Suprapubic skin (tissue), 4 donors: Measurements from ENCODE around the gene CYB561D2. TPM values are rescaled to one million over a fixed set of nuclear protein-coding genes. Genes with fewer than 3 reads are reported as not detected.
A peak's percentile ranks its signal among the peaks of the same experiment; 100 is the strongest.

ENCODE experiments used
- DNase-seq, 2 donors: peaks; one replicate each; pipeline ENCODE4 v3.0.0-alpha.2; 2019; ENCODE audit warnings: low spot score in 2 of 2
- H3K27ac ChIP-seq: fragments of 200-600 bp; sonication (generic); one replicate; pipeline ENCODE4 v1.5.1; 2019
- H3K27me3 ChIP-seq: fragments of 200-600 bp; sonication (generic); one replicate; pipeline ENCODE4 v1.5.1; 2019
- H3K36me3 ChIP-seq: fragments of 200-600 bp; sonication (generic); one replicate; pipeline ENCODE4 v1.5.1; 2019
- H3K4me1 ChIP-seq: fragments of 200-600 bp; sonication (generic); one replicate; pipeline ENCODE4 v1.5.1; 2019
- H3K4me3 ChIP-seq: fragments of 200-600 bp; sonication (generic); one replicate; pipeline ENCODE4 v1.5.1; 2019; ENCODE audit warnings: mild to moderate bottlenecking
- H3K9me3 ChIP-seq: fragments of 200-600 bp; sonication (generic); one replicate; pipeline ENCODE4 v1.5.1; 2019
- CTCF ChIP-seq, 2 donors: fragments of 200-600 bp in 1 of 2; fragments of 450-650 bp in 1 of 2; sonication (generic) in 1 of 2; IDR thresholded peaks; one replicate each; pipeline ENCODE4 v1.5.1; 2016 to 2019; ENCODE audit warnings: antibody characterized with exemption in 2 of 2, mild to moderate bottlenecking in 1 of 2, moderate library complexity in 1 of 2
- EP300 ChIP-seq: sonication (generic); formaldehyde crosslinking; IDR thresholded peaks from one replicate; pipeline ENCODE4 v1.6.1; 2017; ENCODE audit warnings: antibody characterized with exemption
- POLR2A ChIP-seq, 2 donors: fragments of 450-650 bp; IDR thresholded peaks; one replicate each; pipeline ENCODE4 v1.6.1; 2017; ENCODE audit warnings: antibody characterized with exemption in 2 of 2, mild to moderate bottlenecking in 2 of 2, moderate library complexity in 2 of 2
- POLR2AphosphoS5 ChIP-seq, 3 donors: sonication (generic); formaldehyde crosslinking; IDR thresholded peaks; one replicate each; pipeline ENCODE4 v1.6.1; 2017; ENCODE audit warnings: antibody characterized with exemption in 3 of 3
- WGBS: methylation state at CpG from one replicate; pipeline ENCODE4 v1.1.5; 2018; 5-methylcytosine and 5-hydroxymethylcytosine counted together
- total RNA-seq, 4 donors: library from RNA; depleted of rRNA; stranded (reverse); fragments of >200 nt; gene quantifications; one replicate each; pipeline ENCODE4 v1.1.0, GENCODE V29; 2016

Gene CYB561D2
- total RNA-seq, 4 donors from 2014 or later: 12.8 to 29.8 (median 17.9) TPM

- TF ChIP-seq POLR2AphosphoS5 (IDR thresholded peaks at IDR 0.05) (no peak), POLR2A (IDR thresholded peaks at IDR 0.05) (no peak), EP300 (no peak), CTCF (IDR thresholded peaks at IDR 0.05) (no peak)
- 83% methylated on average over 5 of the region's 9 CpGs for WGBS
- peaks cover 68% of the 10 kb centered on the region for H3K4me1 ChIP-seq
Observed at GRCh38 chr3:50341537-50341936, 9.1 kb upstream of the CYB561D2 start.

GRCh38 chr3:50341996-50342650 is 8.5 kb upstream of the CYB561D2 start:
- H3K27me3 ChIP-seq: no peaks in the 10 kb centered on the region
- H3K27ac ChIP-seq: no peak overlapping the region
- H3K36me3 ChIP-seq: no peaks in the 10 kb centered on the region
- no peak for DNase-seq
- H3K4me1 ChIP-seq: peaks cover 68% of the 10 kb centered on the region
- no peaks in the 10 kb centered on the region for H3K9me3 ChIP-seq
- WGBS: 79% methylated on average over 10 of the region's 13 CpGs
- TF ChIP-seq POLR2AphosphoS5 (IDR thresholded peaks at IDR 0.05): no peak
- TF ChIP-seq CTCF (IDR thresholded peaks at IDR 0.05): no peak
- no peak for TF ChIP-seq POLR2A (IDR thresholded peaks at IDR 0.05)
- H3K4me3 ChIP-seq: peak overlapping the region; percentile 73

More at GRCh38 chr3:50341537-50341936, 9.1 kb upstream of the CYB561D2 start:
- no peaks in the 10 kb centered on the region for H3K27me3 ChIP-seq
- peak overlapping the region; percentile 73 for H3K4me3 ChIP-seq
- peak overlapping the region; percentile 94 for H3K27ac ChIP-seq
- DNase-seq: no peak
- no peaks in the 10 kb centered on the region for H3K9me3 ChIP-seq
- H3K36me3 ChIP-seq: no peaks in the 10 kb centered on the region

- Histone ChIP-seq H3K27me3 (no peaks in the 10 kb centered on the region), H3K9me3 (no peaks in the 10 kb centered on the region), H3K36me3 (peaks cover 6% of the 10 kb centered on the region), H3K27ac (no peak overlapping the region), H3K4me3 (no peak overlapping the region), H3K4me1 (peaks cover 66% of the 10 kb centered on the region)
- DNase-seq: no peak
- 89% methylated on average over 9 of the region's 13 CpGs for WGBS
- TF ChIP-seq POLR2AphosphoS5 (IDR thresholded peaks at IDR 0.05): no peak
- TF ChIP-seq POLR2A (IDR thresholded peaks at IDR 0.05): no peak
- TF ChIP-seq CTCF (IDR thresholded peaks at IDR 0.05): no peak
- no peak for TF ChIP-seq EP300
Observed at GRCh38 chr3:50342813-50343633, 7.6 kb upstream of the CYB561D2 start.

GRCh38 chr3:50345008-50345407 is 5.7 kb upstream of the CYB561D2 start:
- Histone ChIP-seq H3K27ac (no peak overlapping the region), H3K27me3 (no peaks in the 10 kb centered on the region), H3K4me1 (peaks cover 57% of the 10 kb centered on the region), H3K36me3 (peaks cover 14% of the 10 kb centered on the region), H3K9me3 (no peaks in the 10 kb centered on the region), H3K4me3 (peak overlapping the region; percentile 51)
- 69% methylated on average over 6 of the region's 8 CpGs for WGBS
- TF ChIP-seq POLR2A (IDR thresholded peaks at IDR 0.05) (no peak), POLR2AphosphoS5 (IDR thresholded peaks at IDR 0.05) (no peak), EP300 (no peak), CTCF (IDR thresholded peaks at IDR 0.05) (no peak)
- DNase-seq: no peak

- Histone ChIP-seq H3K27ac (no peak within 1 kb of the TSS), H3K36me3 (peaks cover 14% of the 10 kb centered on the region), H3K9me3 (no peaks in the 10 kb centered on the region), H3K4me3 (peak within 1 kb of the TSS; percentile 51), H3K27me3 (no peaks in the 10 kb centered on the region), H3K4me1 (peaks cover 56% of the 10 kb centered on the region)
- 30% methylated on average over 14 of the region's 45 CpGs for WGBS
- no peak for DNase-seq
- TF ChIP-seq POLR2AphosphoS5 (IDR thresholded peaks at IDR 0.05): no peak
- no peak for TF ChIP-seq EP300
- no peak for TF ChIP-seq POLR2A (IDR thresholded peaks at IDR 0.05)
- no peak for TF ChIP-seq CTCF (IDR thresholded peaks at IDR 0.05)
Observed at GRCh38 chr3:50345586-50346234, 5.0 kb upstream of the CYB561D2 start, which contains the start of gene ZMYND10. TSS of gene ZMYND10 (minus strand) at chr3:50345732. CDS start at chr3:50345579, 153 bp downstream.
